Mesendoderm (in vitro differentiated cells): ENCODE measurements around the gene P2RY11.

Source experiments
- DNase-seq: peaks from one replicate; pipeline ENCODE4 v3.0.0; 2013
- H2AK5ac ChIP-seq: 2 replicates; pipeline ENCODE4 v1.6.1; 2013; ENCODE audit warnings: low read length, inconsistent platforms
- H2BK120ac ChIP-seq: 2 replicates; pipeline ENCODE4 v1.6.1; 2013; ENCODE audit warnings: low read depth, mild to moderate bottlenecking, low read length, moderate library complexity, mixed read lengths
- H2BK15ac ChIP-seq: replicated peaks from 2 replicates; pipeline ENCODE4 v1.6.1; 2013; ENCODE audit warnings: low read depth, mild to moderate bottlenecking, moderate library complexity
- H2BK5ac ChIP-seq: 2 replicates; pipeline ENCODE4 v1.6.1; 2013; ENCODE audit warnings: low read length, inconsistent platforms
- H3K18ac ChIP-seq: 2 replicates; pipeline ENCODE4 v1.6.1; 2013; ENCODE audit warnings: mild to moderate bottlenecking, low read length, mixed read lengths
- H3K23ac ChIP-seq: one replicate; pipeline ENCODE4 v1.6.1; 2013; ENCODE audit warnings: low read length
- H3K27ac ChIP-seq: 2 replicates; pipeline ENCODE4 v1.5.1; 2013; ENCODE audit warnings: low read depth, mild to moderate bottlenecking, inconsistent platforms, low read length, moderate library complexity
- H3K27me3 ChIP-seq: 2 replicates; pipeline ENCODE4 v1.6.1; 2013; ENCODE audit warnings: low read length, control low read depth, mild to moderate bottlenecking, inconsistent platforms; ENCODE audit not compliant: insufficient read depth, poor library complexity
- H3K36me3 ChIP-seq: 2 replicates; pipeline ENCODE4 v1.6.1; 2013; ENCODE audit warnings: low read length, inconsistent platforms; ENCODE audit not compliant: control insufficient read depth, insufficient read depth
- H3K4ac ChIP-seq: one replicate; pipeline ENCODE4 v1.6.1; 2013; ENCODE audit warnings: low read depth, mild to moderate bottlenecking, low read length, moderate library complexity
- H3K4me1 ChIP-seq: 2 replicates; pipeline ENCODE4 v1.6.1; 2013; ENCODE audit warnings: low read depth, low read length, inconsistent platforms; ENCODE audit not compliant: control insufficient read depth
- H3K4me2 ChIP-seq: 2 replicates; pipeline ENCODE4 v1.6.1; 2013; ENCODE audit warnings: low read length
- H3K4me3 ChIP-seq: 2 replicates; pipeline ENCODE4 v1.5.1; 2013; ENCODE audit warnings: mild to moderate bottlenecking, low read length
- H3K56ac ChIP-seq: one replicate; pipeline ENCODE4 v1.6.1; 2013; ENCODE audit warnings: low read length
- H3K79me1 ChIP-seq: 2 replicates; pipeline ENCODE4 v1.6.1; 2013; ENCODE audit warnings: low read length, inconsistent platforms
- H3K79me2 ChIP-seq: 2 replicates; pipeline ENCODE4 v1.6.1; 2013; ENCODE audit warnings: mild to moderate bottlenecking, low read length; ENCODE audit not compliant: control insufficient read depth, insufficient read depth
- H3K9ac ChIP-seq: 2 replicates; pipeline ENCODE4 v1.6.1; 2013; ENCODE audit warnings: low read length, inconsistent platforms
- H4K5ac ChIP-seq: one replicate; pipeline ENCODE4 v1.6.1; 2013; ENCODE audit warnings: low read length
- H4K8ac ChIP-seq: one replicate; pipeline ENCODE4 v1.6.1; 2013; ENCODE audit warnings: low read depth, mild to moderate bottlenecking, control low read depth, low read length, moderate library complexity
- WGBS: extraction: QIAGEN DNeasy Blood & Tissue Kit; methylation state at CpG from one replicate; pipeline ENCODE4 v1.1.7; 2013; ENCODE audit warnings: low lambda C conversion rate, missing lambda C conversion rate; ENCODE audit not compliant: insufficient coverage; ENCODE audit errors: extremely low coverage; 5-methylcytosine and 5-hydroxymethylcytosine counted together

The P2RY11 gene

GRCh38 chr19:10091370-10091687 lies 20.2 kb upstream of the P2RY11 start:
- Histone ChIP-seq H3K4me1 (no peaks in the 10 kb centered on the region), H2BK120ac (no peak overlapping the region), H2BK5ac (no peak overlapping the region), H3K27me3 (peaks cover 2% of the 10 kb centered on the region), H3K56ac (no peak overlapping the region), H4K5ac (no peak overlapping the region), H2BK15ac (no peak overlapping the region), H4K8ac (no peak overlapping the region), H3K4ac (no peak overlapping the region), H3K4me2 (no peak overlapping the region), H3K36me3 (no peaks in the 10 kb centered on the region), H3K23ac (no peak overlapping the region), H3K27ac (no peak overlapping the region), H3K18ac (no peak overlapping the region), H3K79me1 (no peaks in the 10 kb centered on the region), H3K4me3 (no peak overlapping the region), H3K79me2 (no peaks in the 10 kb centered on the region), H2AK5ac (no peak overlapping the region), H3K9ac (no peak overlapping the region)
- no peak for DNase-seq
- WGBS = no CpG with 5 or more reads among the region's 17 CpGs

- no peak for DNase-seq
- no peak overlapping the region for H3K18ac ChIP-seq
- H2AK5ac ChIP-seq = no peak overlapping the region
- no peak overlapping the region for H2BK120ac ChIP-seq
- H3K4me3 ChIP-seq = no peak overlapping the region
- H3K9ac ChIP-seq = no peak overlapping the region
- H3K4me1 ChIP-seq = no peaks in the 10 kb centered on the region
- H3K79me2 ChIP-seq = no peaks in the 10 kb centered on the region
- WGBS = no CpG with 5 or more reads among the region's 13 CpGs
- no peak overlapping the region for H4K8ac ChIP-seq
- no peak overlapping the region for H3K27ac ChIP-seq
- H2BK15ac ChIP-seq = no peak overlapping the region
- no peak overlapping the region for H2BK5ac ChIP-seq
- H3K36me3 ChIP-seq = no peaks in the 10 kb centered on the region
- H3K4ac ChIP-seq = no peak overlapping the region
- H3K56ac ChIP-seq = no peak overlapping the region
- H3K27me3 ChIP-seq = peaks cover 2% of the 10 kb centered on the region
- H3K23ac ChIP-seq = no peak overlapping the region
- no peaks in the 10 kb centered on the region for H3K79me1 ChIP-seq
- no peak overlapping the region for H3K4me2 ChIP-seq
- no peak overlapping the region for H4K5ac ChIP-seq
These were observed 19.4 kb upstream of the P2RY11 start for GRCh38 chr19:10091895-10092641.

- Histone ChIP-seq H3K18ac (no peak overlapping the region), H3K4me2 (no peak overlapping the region), H3K36me3 (no peaks in the 10 kb centered on the region), H3K27ac (no peak overlapping the region), H3K4ac (no peak overlapping the region), H3K4me1 (no peaks in the 10 kb centered on the region), H2BK5ac (no peak overlapping the region), H4K8ac (no peak overlapping the region), H3K27me3 (peaks cover 2% of the 10 kb centered on the region), H4K5ac (no peak overlapping the region), H3K9ac (no peak overlapping the region), H3K79me1 (no peaks in the 10 kb centered on the region), H2BK120ac (no peak overlapping the region), H3K23ac (no peak overlapping the region), H3K56ac (no peak overlapping the region), H3K4me3 (no peak overlapping the region), H2BK15ac (no peak overlapping the region), H2AK5ac (no peak overlapping the region), H3K79me2 (no peaks in the 10 kb centered on the region)
- no CpG with 5 or more reads among the region's 9 CpGs for WGBS
- DNase-seq = no peak
These were observed 18.7 kb upstream of the P2RY11 start for GRCh38 chr19:10092648-10093294.

- H3K9ac ChIP-seq = no peak overlapping the region
- WGBS = no CpG with 5 or more reads among the region's 22 CpGs
- no peak overlapping the region for H2BK5ac ChIP-seq
- no peaks in the 10 kb centered on the region for H3K4me1 ChIP-seq
- H3K4me3 ChIP-seq = no peak overlapping the region
- H3K56ac ChIP-seq = no peak overlapping the region
- no peak overlapping the region for H3K27ac ChIP-seq
- DNase-seq = peak; percentile 44
- H3K79me2 ChIP-seq = no peaks in the 10 kb centered on the region
- no peak overlapping the region for H4K8ac ChIP-seq
- no peak overlapping the region for H3K18ac ChIP-seq
- H2AK5ac ChIP-seq = no peak overlapping the region
- H3K4ac ChIP-seq = no peak overlapping the region
- H3K79me1 ChIP-seq = no peaks in the 10 kb centered on the region
- peaks cover 2% of the 10 kb centered on the region for H3K27me3 ChIP-seq
- H3K36me3 ChIP-seq = no peaks in the 10 kb centered on the region
- H3K4me2 ChIP-seq = no peak overlapping the region
- no peak overlapping the region for H4K5ac ChIP-seq
- H3K23ac ChIP-seq = no peak overlapping the region
- no peak overlapping the region for H2BK15ac ChIP-seq
- H2BK120ac ChIP-seq = no peak overlapping the region
These were observed 18.0 kb upstream of the P2RY11 start for GRCh38 chr19:10093295-10094186.

GRCh38 chr19:10095622-10095947 lies 15.9 kb upstream of the P2RY11 start:
- Histone ChIP-seq H4K8ac (no peak overlapping the region), H3K4me3 (no peak overlapping the region), H3K79me1 (no peaks in the 10 kb centered on the region), H2BK5ac (no peak overlapping the region), H2BK120ac (no peak overlapping the region), H2BK15ac (no peak overlapping the region), H2AK5ac (no peak overlapping the region), H3K56ac (no peak overlapping the region), H3K23ac (no peak overlapping the region), H3K4ac (no peak overlapping the region), H3K4me1 (no peaks in the 10 kb centered on the region), H3K18ac (no peak overlapping the region), H3K27me3 (peaks cover 2% of the 10 kb centered on the region), H3K36me3 (no peaks in the 10 kb centered on the region), H3K79me2 (no peaks in the 10 kb centered on the region), H4K5ac (no peak overlapping the region), H3K4me2 (no peak overlapping the region), H3K9ac (no peak overlapping the region), H3K27ac (no peak overlapping the region)
- DNase-seq = no peak
- WGBS = no CpG with 5 or more reads among the region's 7 CpGs
